ENCODE results near the gene PFDN5. TPM values are rescaled to one million over a fixed set of nuclear protein-coding genes. Genes with fewer than 3 reads are reported as not detected.

Gene PFDN5
- total and polyA plus RNA-seq, 9 of the 15 experiments (the other 6 are each of a cell fraction or from before 2014, with no cell fraction given), result 361 to 1,636 (median 742) TPM

DNA sequence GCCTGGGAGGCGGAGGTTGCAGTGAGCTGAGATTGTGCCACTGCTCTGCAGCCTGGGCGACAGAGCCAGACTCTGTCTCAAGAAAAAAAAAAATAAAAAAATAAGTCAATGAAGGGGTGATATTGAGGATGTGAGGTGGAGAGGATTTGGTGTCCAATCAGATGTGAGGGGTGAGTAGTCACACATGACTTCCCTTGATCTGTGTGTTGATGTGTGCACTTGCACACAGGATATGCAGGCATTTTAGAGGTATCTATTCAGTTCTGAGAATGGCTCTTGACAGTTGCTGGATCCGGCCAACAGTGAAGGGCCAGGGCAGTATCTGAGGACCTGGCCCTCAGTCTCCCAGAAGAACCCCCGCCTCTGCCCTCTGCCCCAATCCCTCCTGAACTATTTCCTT, 48.6 kb downstream of the PFDN5 start:
- Histone ChIP-seq H3K27me3 (ENCODE audit: control insufficient read depth in 2 of 2, insufficient read depth in 2 of 2, low read length in 2 of 2) (no peaks in the 10 kb centered on the region), H3K4me3 (no peak overlapping the region), H3K4me2 (ENCODE audit: insufficient read depth, low read length) (no peak overlapping the region), H2AFZ (ENCODE audit: low read depth, low read length) (no peak overlapping the region), H3K27ac (ENCODE audit: extremely low read depth, low read depth, low read length) (no peak overlapping the region), H3K79me2 (ENCODE audit: control insufficient read depth, insufficient read depth, low read length) (no peaks in the 10 kb centered on the region), H3K4me1 (replicated peaks in 1 of 2; ENCODE audit: control insufficient read depth in 2 of 2, insufficient read depth in 2 of 2, low read length in 2 of 2) (peaks cover 17 to 24% of the 10 kb centered on the region in 2 experiments; a peak in 4 of 5 replicates), H3K9me3 (replicated peaks; ENCODE audit: control insufficient read depth, insufficient read depth, low read depth, low read length) (no peaks in the 10 kb centered on the region), H4K20me1 (replicated peaks; ENCODE audit: control insufficient read depth, insufficient read depth, low read length) (no peaks in the 10 kb centered on the region), H3K36me3 (ENCODE audit: control insufficient read depth, insufficient read depth, low read length) (no peaks in the 10 kb centered on the region), H3K9me1 (ENCODE audit: control insufficient read depth, insufficient read depth, low read length) (no peaks in the 10 kb centered on the region), H3K9ac (ENCODE audit: insufficient read depth in 1 of 2, low read depth in 2 of 2, low read length in 2 of 2) (no peak overlapping the region)
- ChIA-PET CTCF (ENCODE audit: low intra/inter-chr PET ratio) (interaction anchor here (1.7 kb wide), 1 partner anchor 16 kb away, joined by 11 read pairs; no protein-coding TSS in a partner anchor), POLR2A (interaction anchor here (2.1 kb wide), 1 partner anchor 157 kb away, joined by 4 read pairs; the partner anchor contains the start of gene TARBP2)
- ATAC-seq, result no peak
- FAIRE-seq, result no peak
- WGBS (ENCODE audit: insufficient coverage, low coverage, missing lambda C conversion rate), result 93% methylated on average over 4 of the region's 4 CpGs
- intact Hi-C loops (cut with micrococcal nuclease) (no loop called here), in situ Hi-C loops (cut with MboI) (no loop called here)
- no peak for DNase-seq (ENCODE audit: extremely low read depth in 1 of 4, low spot score in 3 of 4)
- BruUV-seq (replicated peaks), result no TSS peak
- TF ChIP-seq BHLHE40 (IDR thresholded peaks at IDR 0.05; ENCODE audit: low read length) (no peak), MYNN (IDR thresholded peaks at IDR 0.05) (no peak), MYNN (CRISPR knock-in tag; IDR thresholded peaks at IDR 0.05) (no peak), ZNF282 (CRISPR knock-in tag; IDR thresholded peaks at IDR 0.05) (no peak), JUND (IDR thresholded peaks at IDR 0.05; ENCODE audit: borderline replicate concordance, low read depth, low read length) (no peak), JUND (tag; IDR thresholded peaks at IDR 0.05; ENCODE audit: borderline replicate concordance, low read depth, low read length) (no peak), ZFPM2 (CRISPR knock-in tag; IDR thresholded peaks at IDR 0.05) (no peak), PTTG1 (tag; IDR thresholded peaks at IDR 0.05; ENCODE audit: low read depth) (no peak), CCAR2 (IDR thresholded peaks at IDR 0.05; ENCODE audit: low read depth, low read length) (no peak), ZBTB8A (IDR thresholded peaks at IDR 0.05; ENCODE audit: partially characterized antibody) (no peak), ZNF354B (CRISPR knock-in tag; IDR thresholded peaks at IDR 0.05) (no peak)
- TF ChIP-seq, protein P1, sequence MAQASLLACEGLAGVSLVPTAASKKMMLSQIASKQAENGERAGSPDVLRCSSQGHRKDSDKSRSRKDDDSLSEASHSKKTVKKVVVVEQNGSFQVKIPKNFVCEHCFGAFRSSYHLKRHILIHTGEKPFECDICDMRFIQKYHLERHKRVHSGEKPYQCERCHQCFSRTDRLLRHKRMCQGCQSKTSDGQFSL (CRISPR knock-in tag; IDR thresholded peaks at IDR 0.05), result no peak
- TF ChIP-seq, protein P1 (tag; IDR thresholded peaks at IDR 0.05), result no peak
- TF ChIP-seq, protein P2, sequence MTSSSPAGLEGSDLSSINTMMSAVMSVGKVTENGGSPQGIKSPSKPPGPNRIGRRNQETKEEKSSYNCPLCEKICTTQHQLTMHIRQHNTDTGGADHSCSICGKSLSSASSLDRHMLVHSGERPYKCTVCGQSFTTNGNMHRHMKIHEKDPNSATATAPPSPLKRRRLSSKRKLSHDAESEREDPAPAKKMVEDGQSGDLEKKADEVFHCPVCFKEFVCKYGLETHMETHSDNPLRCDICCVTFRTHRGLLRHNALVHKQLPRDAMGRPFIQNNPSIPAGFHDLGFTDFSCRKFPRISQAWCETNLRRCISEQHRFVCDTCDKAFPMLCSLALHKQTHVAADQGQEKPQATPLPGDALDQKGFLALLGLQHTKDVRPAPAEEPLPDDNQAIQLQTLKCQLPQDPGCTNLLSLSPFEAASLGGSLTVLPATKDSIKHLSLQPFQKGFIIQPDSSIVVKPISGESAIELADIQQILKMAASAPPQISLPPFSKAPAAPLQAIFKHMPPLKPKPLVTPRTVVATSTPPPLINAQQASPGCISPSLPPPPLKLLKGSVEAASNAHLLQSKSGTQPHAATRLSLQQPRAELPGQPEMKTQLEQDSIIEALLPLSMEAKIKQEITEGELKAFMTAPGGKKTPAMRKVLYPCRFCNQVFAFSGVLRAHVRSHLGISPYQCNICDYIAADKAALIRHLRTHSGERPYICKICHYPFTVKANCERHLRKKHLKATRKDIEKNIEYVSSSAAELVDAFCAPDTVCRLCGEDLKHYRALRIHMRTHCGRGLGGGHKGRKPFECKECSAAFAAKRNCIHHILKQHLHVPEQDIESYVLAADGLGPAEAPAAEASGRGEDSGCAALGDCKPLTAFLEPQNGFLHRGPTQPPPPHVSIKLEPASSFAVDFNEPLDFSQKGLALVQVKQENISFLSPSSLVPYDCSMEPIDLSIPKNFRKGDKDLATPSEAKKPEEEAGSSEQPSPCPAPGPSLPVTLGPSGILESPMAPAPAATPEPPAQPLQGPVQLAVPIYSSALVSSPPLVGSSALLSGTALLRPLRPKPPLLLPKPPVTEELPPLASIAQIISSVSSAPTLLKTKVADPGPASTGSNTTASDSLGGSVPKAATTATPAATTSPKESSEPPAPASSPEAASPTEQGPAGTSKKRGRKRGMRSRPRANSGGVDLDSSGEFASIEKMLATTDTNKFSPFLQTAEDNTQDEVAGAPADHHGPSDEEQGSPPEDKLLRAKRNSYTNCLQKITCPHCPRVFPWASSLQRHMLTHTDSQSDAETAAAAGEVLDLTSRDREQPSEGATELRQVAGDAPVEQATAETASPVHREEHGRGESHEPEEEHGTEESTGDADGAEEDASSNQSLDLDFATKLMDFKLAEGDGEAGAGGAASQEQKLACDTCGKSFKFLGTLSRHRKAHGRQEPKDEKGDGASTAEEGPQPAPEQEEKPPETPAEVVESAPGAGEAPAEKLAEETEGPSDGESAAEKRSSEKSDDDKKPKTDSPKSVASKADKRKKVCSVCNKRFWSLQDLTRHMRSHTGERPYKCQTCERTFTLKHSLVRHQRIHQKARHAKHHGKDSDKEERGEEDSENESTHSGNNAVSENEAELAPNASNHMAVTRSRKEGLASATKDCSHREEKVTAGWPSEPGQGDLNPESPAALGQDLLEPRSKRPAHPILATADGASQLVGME (CRISPR knock-in tag; IDR thresholded peaks at IDR 0.05), result no peak
- TF ChIP-seq, protein P3, sequence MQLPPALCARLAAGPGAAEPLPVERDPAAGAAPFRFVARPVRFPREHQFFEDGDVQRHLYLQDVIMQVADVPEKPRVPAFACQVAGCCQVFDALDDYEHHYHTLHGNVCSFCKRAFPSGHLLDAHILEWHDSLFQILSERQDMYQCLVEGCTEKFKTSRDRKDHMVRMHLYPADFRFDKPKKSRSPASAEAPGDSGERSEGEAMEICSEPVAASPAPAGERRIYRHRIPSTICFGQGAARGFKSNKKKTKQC (CRISPR knock-in tag; IDR thresholded peaks at IDR 0.05), result no peak; the same call in 1 of the 2 replicates

Measured in K562 (cell line).